HEK293T (cell line): ENCODE data around the gene CKS1B.

Experiments
- CTCF ChIA-PET: fragments of 350-600 bp; formaldehyde crosslinking; extraction: SDS; loops from one replicate; lab custom pipeline; 2021; ENCODE audit warnings: antibody characterized with exemption, inconsistent platforms; lab: Yijun Ruan, JAX
- POLR2A ChIA-PET: fragments of 350-600 bp; formaldehyde crosslinking; extraction: SDS; loops from one replicate; lab custom pipeline; 2020; ENCODE audit warnings: antibody characterized with exemption, inconsistent platforms; lab: Yijun Ruan, JAX
- DNase-seq: peaks from one replicate; pipeline ENCODE4 v3.0.0; 2012; ENCODE audit warnings: mixed read lengths; ENCODE audit errors: extremely low spot score
- ARNT ChIP-seq: fragments of 450-650 bp; IDR thresholded peaks from 2 replicates; pipeline ENCODE4 v1.6.1; 2017; ENCODE audit warnings: mild to moderate bottlenecking
- BHLHE40 ChIP-seq: fragments of 450-650 bp; IDR thresholded peaks from 2 replicates; pipeline ENCODE4 v1.6.1; 2016; ENCODE audit warnings: mild to moderate bottlenecking, moderate library complexity, borderline replicate concordance
- CTBP1 ChIP-seq: fragments of 450-650 bp; IDR thresholded peaks from 2 replicates; pipeline ENCODE4 v1.6.1; 2016; ENCODE audit warnings: borderline replicate concordance
- ELF4 ChIP-seq: fragments of 450-650 bp; IDR thresholded peaks from 2 replicates; pipeline ENCODE4 v1.6.1; 2017; ENCODE audit warnings: antibody characterized with exemption
- FOXA1 ChIP-seq: fragments of 450-650 bp; IDR thresholded peaks from 2 replicates; pipeline ENCODE4 v1.6.1; 2016; ENCODE audit warnings: mild to moderate bottlenecking
- FOXK2 ChIP-seq: fragments of 450-650 bp; IDR thresholded peaks from 2 replicates; pipeline ENCODE4 v1.6.1; 2016; ENCODE audit warnings: mild to moderate bottlenecking
- FOXM1 ChIP-seq: fragments of 450-650 bp; IDR thresholded peaks from 2 replicates; pipeline ENCODE4 v1.6.1; 2017; ENCODE audit warnings: mild to moderate bottlenecking, borderline replicate concordance
- HDGF ChIP-seq: fragments of 450-650 bp; IDR thresholded peaks from 2 replicates; pipeline ENCODE4 v1.6.1; 2017; ENCODE audit warnings: antibody characterized with exemption, borderline replicate concordance
- L3MBTL2 ChIP-seq: fragments of 450-650 bp; conservative IDR thresholded peaks from 2 replicates; pipeline ENCODE4 v1.6.1; 2016; ENCODE audit warnings: mild to moderate bottlenecking
- LEF1 ChIP-seq: fragments of 450-650 bp; IDR thresholded peaks from 2 replicates; pipeline ENCODE4 v1.6.1; 2017; ENCODE audit warnings: mild to moderate bottlenecking, borderline replicate concordance
- NFRKB ChIP-seq: fragments of 450-650 bp; IDR thresholded peaks from 2 replicates; pipeline ENCODE4 v1.6.1; 2016; ENCODE audit warnings: mild to moderate bottlenecking, moderate library complexity
- SP1 ChIP-seq: fragments of 450-650 bp; IDR thresholded peaks from 2 replicates; pipeline ENCODE4 v1.6.1; 2017
- SUZ12 ChIP-seq: fragments of 450-650 bp; IDR thresholded peaks from 2 replicates; pipeline ENCODE4 v1.6.1; 2016; ENCODE audit warnings: mild to moderate bottlenecking
- TARDBP ChIP-seq: fragments of 450-650 bp; IDR thresholded peaks from 2 replicates; pipeline ENCODE4 v1.6.1; 2016
- ZNF384 ChIP-seq: fragments of 450-650 bp; IDR thresholded peaks from 2 replicates; pipeline ENCODE4 v1.6.1; 2016
- TF ChIP-seq, protein P1 (sequence below): fragments of 450-650 bp; IDR thresholded peaks from 2 replicates; pipeline ENCODE4 v1.6.1; 2016

CKS1B gene

DNA sequence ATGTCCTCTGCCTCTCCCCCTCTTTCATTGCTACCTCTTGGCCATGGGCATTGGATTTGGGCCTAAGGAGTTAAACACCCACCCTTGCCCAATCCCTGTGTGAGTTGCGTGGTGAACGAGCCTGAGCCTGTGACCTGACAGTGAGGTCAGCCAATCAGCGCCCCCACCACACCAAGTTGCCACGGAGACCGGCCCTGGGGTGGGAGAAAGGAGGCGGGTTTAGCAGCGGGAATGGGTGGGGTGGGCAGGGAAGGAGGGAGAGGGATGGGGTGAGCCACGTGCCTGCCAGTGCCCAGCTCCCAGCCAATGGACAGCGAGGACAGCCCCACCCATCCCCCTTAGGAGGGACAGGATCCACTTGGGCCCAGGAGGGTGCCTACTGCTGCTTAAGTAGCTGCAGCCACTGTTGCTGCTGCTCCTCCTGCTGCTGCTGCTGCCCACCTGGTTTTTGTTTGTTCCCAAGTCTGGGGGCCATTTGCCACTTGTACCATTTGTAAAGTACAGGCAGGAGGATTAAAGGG, 37.6 kb downstream of the CKS1B start:
- ChIA-PET POLR2A (interaction anchor here (1.1 to 1.9 kb wide), 5 partner anchors 9 to 182 kb away, joined by 3 to 8 read pairs (median 4); partner anchors contain the start of genes ADAM15 and PYGO2), CTCF (interaction anchor here (0.7 to 1.1 kb wide), 2 partner anchors 11 to 12 kb away, joined by 3 to 6 read pairs; no protein-coding TSS in a partner anchor)
- TF ChIP-seq NFRKB = no peak
- TF ChIP-seq HDGF = peak; percentile 25; the same call in 1 of the 2 replicates
- no peak for TF ChIP-seq CTBP1
- TF ChIP-seq SP1 = no peak
- TF ChIP-seq TARDBP = no peak
- TF ChIP-seq FOXK2 = no peak
- no peak for TF ChIP-seq ARNT
- no peak for TF ChIP-seq SUZ12
- TF ChIP-seq ZNF384 = no peak
- peak; percentile 24 for TF ChIP-seq L3MBTL2
- TF ChIP-seq, protein P1, sequence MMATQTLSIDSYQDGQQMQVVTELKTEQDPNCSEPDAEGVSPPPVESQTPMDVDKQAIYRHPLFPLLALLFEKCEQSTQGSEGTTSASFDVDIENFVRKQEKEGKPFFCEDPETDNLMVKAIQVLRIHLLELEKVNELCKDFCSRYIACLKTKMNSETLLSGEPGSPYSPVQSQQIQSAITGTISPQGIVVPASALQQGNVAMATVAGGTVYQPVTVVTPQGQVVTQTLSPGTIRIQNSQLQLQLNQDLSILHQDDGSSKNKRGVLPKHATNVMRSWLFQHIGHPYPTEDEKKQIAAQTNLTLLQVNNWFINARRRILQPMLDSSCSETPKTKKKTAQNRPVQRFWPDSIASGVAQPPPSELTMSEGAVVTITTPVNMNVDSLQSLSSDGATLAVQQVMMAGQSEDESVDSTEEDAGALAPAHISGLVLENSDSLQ = peak; percentile 96
- DNase-seq = peak; percentile 63

DNA sequence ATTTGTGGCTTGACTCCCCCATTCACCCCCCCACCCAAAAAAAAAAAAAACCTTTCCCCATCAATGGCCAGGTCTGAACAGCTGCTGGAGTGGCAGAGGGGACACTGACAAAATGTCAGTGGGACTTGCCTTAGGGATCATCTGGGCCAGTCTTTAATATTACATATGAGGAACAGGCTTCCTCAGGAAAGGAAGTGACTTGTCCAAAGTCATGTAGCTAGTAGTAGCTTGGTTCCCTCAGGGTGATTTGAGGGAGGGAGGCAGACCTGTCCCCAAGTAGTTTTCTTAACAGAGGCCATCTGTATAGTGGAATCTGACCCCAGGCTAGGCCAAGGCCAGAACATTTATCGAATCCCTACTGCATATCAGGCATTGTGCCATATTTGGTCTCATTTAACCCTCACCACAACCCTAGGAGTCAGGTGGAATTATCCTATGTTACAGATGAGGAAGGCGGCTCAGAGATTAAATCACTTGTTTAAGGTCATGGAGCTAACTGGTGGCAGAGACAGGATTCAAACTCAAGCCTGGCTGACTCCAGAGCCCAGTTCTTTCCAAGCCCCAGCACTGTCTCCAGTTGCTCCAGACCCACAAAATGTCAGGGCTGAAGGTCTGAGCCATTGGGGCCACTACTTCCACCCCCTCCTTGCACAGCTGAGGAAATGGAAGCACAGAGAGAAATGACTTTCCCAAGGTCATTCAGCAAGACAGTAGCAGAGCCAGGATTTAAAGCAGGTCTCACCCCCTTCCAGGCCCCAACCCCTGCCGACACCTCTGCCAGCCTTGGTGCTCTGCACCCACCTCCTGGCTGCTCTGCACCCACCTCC, 38.5 kb downstream of the CKS1B start:
- ChIA-PET POLR2A (interaction anchor here (1.3 to 5.3 kb wide), 5 partner anchors 9 to 181 kb away, joined by 4 to 43 read pairs (median 8); no protein-coding TSS in a partner anchor), CTCF (interaction anchor here (0.7 to 1.1 kb wide), 2 partner anchors 11 to 13 kb away, joined by 3 to 6 read pairs; no protein-coding TSS in a partner anchor)
- no peak for DNase-seq
- TF ChIP-seq FOXK2 (no peak), SUZ12 (no peak), BHLHE40 (no peak), NFRKB (no peak), FOXA1 (no peak), ARNT (no peak), ELF4 (no peak), TARDBP (no peak), SP1 (no peak), ZNF384 (no peak), L3MBTL2 (no peak), LEF1 (no peak), CTBP1 (no peak), FOXM1 (no peak), HDGF (no peak)
- TF ChIP-seq, protein P1 = no peak

DNA sequence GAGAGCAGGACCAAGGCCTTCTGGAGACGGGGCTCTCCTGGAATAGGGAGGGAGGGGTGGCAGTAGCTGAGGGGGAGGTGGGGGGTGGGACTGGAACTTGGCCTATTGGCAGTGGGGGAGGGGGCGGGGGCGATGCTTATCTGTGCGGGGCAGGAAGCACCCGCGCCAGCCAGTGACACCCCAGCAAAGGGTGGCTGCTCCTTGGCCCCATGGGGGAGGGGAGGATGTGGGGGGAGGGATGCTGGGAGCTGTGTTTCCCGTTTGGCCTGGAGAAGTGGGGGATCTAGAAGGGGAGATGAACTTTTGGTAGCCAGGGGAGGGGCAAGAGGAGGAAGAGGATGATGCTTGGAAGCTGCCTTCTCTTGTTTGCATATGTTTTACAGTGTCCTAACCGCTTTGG, 39.2 kb downstream of the CKS1B start:
- ChIA-PET CTCF (interaction anchor here (4.3 kb wide), 1 partner anchor 17 kb away, joined by 45 read pairs; the partner anchor contains the start of gene LENEP), POLR2A (interaction anchor here (1.9 to 5.3 kb wide), 3 partner anchors 9 to 181 kb away, joined by 4 to 43 read pairs (median 8); no protein-coding TSS in a partner anchor)
- no peak for TF ChIP-seq SUZ12
- TF ChIP-seq CTBP1 = no peak
- TF ChIP-seq ARNT = no peak
- TF ChIP-seq BHLHE40 = no peak
- no peak for TF ChIP-seq TARDBP
- TF ChIP-seq ZNF384 = no peak
- no peak for TF ChIP-seq HDGF
- no peak for TF ChIP-seq FOXK2
- no peak for TF ChIP-seq ELF4
- no peak for TF ChIP-seq FOXM1
- TF ChIP-seq L3MBTL2 = no peak
- TF ChIP-seq LEF1 = no peak
- no peak for DNase-seq

DNA sequence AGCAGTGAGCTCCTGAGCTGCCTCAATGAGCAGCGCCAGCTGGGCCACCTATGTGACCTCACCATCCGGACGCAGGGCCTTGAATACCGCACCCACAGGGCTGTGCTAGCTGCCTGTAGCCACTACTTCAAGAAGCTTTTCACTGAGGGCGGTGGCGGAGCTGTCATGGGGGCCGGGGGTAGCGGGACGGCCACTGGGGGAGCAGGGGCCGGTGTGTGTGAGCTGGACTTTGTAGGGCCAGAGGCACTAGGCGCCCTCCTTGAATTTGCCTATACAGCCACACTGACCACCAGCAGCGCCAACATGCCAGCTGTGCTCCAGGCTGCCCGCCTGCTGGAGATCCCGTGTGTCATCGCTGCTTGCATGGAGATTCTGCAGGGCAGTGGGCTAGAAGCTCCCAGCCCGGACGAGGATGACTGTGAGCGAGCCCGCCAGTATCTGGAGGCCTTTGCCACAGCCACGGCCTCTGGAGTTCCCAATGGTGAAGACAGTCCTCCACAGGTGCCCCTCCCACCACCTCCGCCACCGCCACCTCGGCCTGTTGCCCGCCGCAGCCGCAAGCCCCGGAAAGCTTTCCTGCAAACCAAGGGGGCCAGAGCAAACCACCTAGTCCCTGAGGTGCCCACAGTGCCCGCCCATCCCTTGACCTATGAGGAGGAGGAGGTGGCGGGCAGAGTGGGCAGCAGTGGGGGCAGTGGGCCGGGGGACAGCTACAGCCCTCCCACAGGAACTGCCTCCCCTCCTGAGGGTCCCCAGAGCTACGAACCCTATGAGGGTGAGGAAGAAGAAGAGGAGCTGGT, 40.4 kb downstream of the CKS1B start:
- POLR2A ChIA-PET = interaction anchor here (1.1 to 5.3 kb wide), 6 partner anchors 8 to 53 kb away, joined by 4 to 43 read pairs (median 7); partner anchors contain the start of genes ADAM15 and PYGO2
- CTCF ChIA-PET = interaction anchor here (1.1 to 4.3 kb wide), 2 partner anchors 18 to 41 kb away, joined by 3 to 45 read pairs; partner anchors contain the start of gene LENEP
- TF ChIP-seq L3MBTL2 (no peak), ELF4 (no peak), FOXM1 (no peak), LEF1 (no peak), SP1 (no peak), SUZ12 (no peak), ARNT (no peak), HDGF (no peak), NFRKB (no peak), BHLHE40 (no peak), FOXA1 (no peak), CTBP1 (no peak), FOXK2 (no peak), TARDBP (no peak), ZNF384 (no peak)
- TF ChIP-seq, protein P1 = no peak
- no peak for DNase-seq
